Caco-2 (cell line): ENCODE measurements around the gene FASTKD2. TPM values are rescaled to one million over a fixed set of nuclear protein-coding genes. Genes with fewer than 3 reads are reported as not detected.

Source experiments
- BruUV-seq: library from RNA; stranded (reverse); fragments of 400-500 nt; replicated peaks from 2 replicates; lab custom pipeline; 2021; lab: Mats Ljungman, UMichigan
- CTCF ChIA-PET: fragments of 300-600 bp; sonication (Branson Sonifier 250); formaldehyde crosslinking; loops from one replicate; lab custom pipeline; 2022; ENCODE audit warnings: antibody characterized with exemption; lab: Charles Lee
- POLR2A ChIA-PET: fragments of 300-600 bp; sonication (Branson Sonifier 250); formaldehyde crosslinking; loops from one replicate; lab custom pipeline; 2022; ENCODE audit warnings: antibody characterized with exemption; lab: Charles Lee
- DNase-seq, 2 experiments: peaks; one replicate each; pipeline versions ENCODE4 v3.0.0 to v3.0.0-alpha.2; 2020 to 2022
- H3K27me3 ChIP-seq: replicated peaks from 2 replicates; pipeline ENCODE4 v1.6.0; 2011; ENCODE audit warnings: low read length; ENCODE audit not compliant: control insufficient read depth, insufficient read depth
- H3K36me3 ChIP-seq: 2 replicates; pipeline ENCODE4 v1.5.1; 2011; ENCODE audit warnings: low read length; ENCODE audit not compliant: control insufficient read depth, insufficient read depth
- H3K4me1 ChIP-seq: fragments of 250-450 bp; sonication (Bioruptor Pico); 2 replicates; pipeline ENCODE4 v1.5.1; 2020; ENCODE audit warnings: mild to moderate bottlenecking
- H3K4me3 ChIP-seq: 2 replicates; pipeline ENCODE4 v1.5.1; 2011; ENCODE audit warnings: low read depth, mild to moderate bottlenecking, control low read depth, low read length
- H3K9me3 ChIP-seq: fragments of 250-450 bp; sonication (Bioruptor Pico); 2 replicates; pipeline ENCODE4 v1.5.1; 2020; ENCODE audit warnings: mild to moderate bottlenecking, moderate library complexity
- H3K27ac Mint-ChIP-seq: one replicate; pipeline ENCODE4 v1.8.0; 2022; ENCODE audit warnings: mixed read lengths; ENCODE audit not compliant: unreplicated experiment
- H3K27me3 Mint-ChIP-seq: one replicate; pipeline ENCODE4 v1.8.0; 2022; ENCODE audit warnings: mixed read lengths; ENCODE audit not compliant: insufficient read depth, unreplicated experiment
- H3K36me3 Mint-ChIP-seq: one replicate; pipeline ENCODE4 v1.8.0; 2022; ENCODE audit warnings: mild to moderate bottlenecking, mixed read lengths; ENCODE audit not compliant: insufficient read depth, unreplicated experiment
- H3K4me1 Mint-ChIP-seq: one replicate; pipeline ENCODE4 v1.8.0; 2022; ENCODE audit warnings: low read depth, mixed read lengths; ENCODE audit not compliant: unreplicated experiment
- H3K4me3 Mint-ChIP-seq: one replicate; pipeline ENCODE4 v1.8.0; 2022; ENCODE audit warnings: mild to moderate bottlenecking, moderate library complexity, mixed read lengths; ENCODE audit not compliant: unreplicated experiment
- H3K9me3 Mint-ChIP-seq: one replicate; pipeline ENCODE4 v1.8.0; 2022; ENCODE audit warnings: mixed read lengths; ENCODE audit not compliant: unreplicated experiment
- intact Hi-C: fragments of 100-400 bp; cut with micrococcal nuclease; formaldehyde crosslinking; loops from one replicate; pipeline ENCODE4 v1.10.0; 2022; ENCODE audit not compliant: unreplicated experiment
- total RNA-seq: library from RNA; stranded (reverse); gene quantifications from 2 replicates; pipeline ENCODE4 v1.2.3, GENCODE V29; 2022
- TF ChIP-seq, protein P1 (sequence below), 2 experiments: fragments of 200-600 bp in 1 of 2; IDR thresholded peaks; 1 replicate in 1 of 2; 2 replicates in 1 of 2; pipeline versions ENCODE4 v1.5.1 to v1.8.0; 2011 to 2022; ENCODE audit warnings: antibody characterized with exemption in 1 of 2, control low read depth in 1 of 2, inconsistent platforms in 1 of 2, low read depth in 1 of 2, low read length in 1 of 2, mild to moderate bottlenecking in 1 of 2, moderate library complexity in 1 of 2; ENCODE audit not compliant: insufficient read depth in 1 of 2, severe bottlenecking in 1 of 2, unreplicated experiment in 1 of 2

Gene FASTKD2
- total RNA-seq, 1 experiment from 2014 or later, result 29.8 TPM

- no peak overlapping the region for H3K27ac Mint-ChIP-seq
- peak; percentile 50 to 71 for DNase-seq
- no peaks in the 10 kb centered on the region for H3K36me3 Mint-ChIP-seq
- BruUV-seq, result no TSS peak
- Histone ChIP-seq H3K4me3 (no peak overlapping the region), H3K9me3 (no peaks in the 10 kb centered on the region), H3K36me3 (no peaks in the 10 kb centered on the region), H3K4me1 (no peaks in the 10 kb centered on the region), H3K27me3 (no peaks in the 10 kb centered on the region)
- no peaks in the 10 kb centered on the region for H3K9me3 Mint-ChIP-seq
- intact Hi-C loops, result loop anchor here (1.0 to 10.0 kb wide), 6 partner anchors 41 to 675 kb away; no protein-coding TSS in a partner anchor
- H3K4me1 Mint-ChIP-seq, result no peaks in the 10 kb centered on the region
- ChIA-PET POLR2A (no interaction called here), CTCF (interaction anchor here (1.1 to 1.6 kb wide), 3 partner anchors 40 to 602 kb away, joined by 3 to 4 read pairs (median 4); no protein-coding TSS in a partner anchor)
- no peak overlapping the region for H3K4me3 Mint-ChIP-seq
- TF ChIP-seq, protein P1, sequence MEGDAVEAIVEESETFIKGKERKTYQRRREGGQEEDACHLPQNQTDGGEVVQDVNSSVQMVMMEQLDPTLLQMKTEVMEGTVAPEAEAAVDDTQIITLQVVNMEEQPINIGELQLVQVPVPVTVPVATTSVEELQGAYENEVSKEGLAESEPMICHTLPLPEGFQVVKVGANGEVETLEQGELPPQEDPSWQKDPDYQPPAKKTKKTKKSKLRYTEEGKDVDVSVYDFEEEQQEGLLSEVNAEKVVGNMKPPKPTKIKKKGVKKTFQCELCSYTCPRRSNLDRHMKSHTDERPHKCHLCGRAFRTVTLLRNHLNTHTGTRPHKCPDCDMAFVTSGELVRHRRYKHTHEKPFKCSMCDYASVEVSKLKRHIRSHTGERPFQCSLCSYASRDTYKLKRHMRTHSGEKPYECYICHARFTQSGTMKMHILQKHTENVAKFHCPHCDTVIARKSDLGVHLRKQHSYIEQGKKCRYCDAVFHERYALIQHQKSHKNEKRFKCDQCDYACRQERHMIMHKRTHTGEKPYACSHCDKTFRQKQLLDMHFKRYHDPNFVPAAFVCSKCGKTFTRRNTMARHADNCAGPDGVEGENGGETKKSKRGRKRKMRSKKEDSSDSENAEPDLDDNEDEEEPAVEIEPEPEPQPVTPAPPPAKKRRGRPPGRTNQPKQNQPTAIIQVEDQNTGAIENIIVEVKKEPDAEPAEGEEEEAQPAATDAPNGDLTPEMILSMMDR (IDR thresholded peaks at IDR 0.05; ENCODE audit: insufficient read depth in 1 of 2, low read depth in 1 of 2, low read length in 1 of 2, severe bottlenecking in 1 of 2, unreplicated experiment in 1 of 2), result peak; percentile 64 to 69
- no peaks in the 10 kb centered on the region for H3K27me3 Mint-ChIP-seq
Measured at GRCh38 chr2:206800506-206801417, 35.4 kb downstream of the FASTKD2 start.

DNA sequence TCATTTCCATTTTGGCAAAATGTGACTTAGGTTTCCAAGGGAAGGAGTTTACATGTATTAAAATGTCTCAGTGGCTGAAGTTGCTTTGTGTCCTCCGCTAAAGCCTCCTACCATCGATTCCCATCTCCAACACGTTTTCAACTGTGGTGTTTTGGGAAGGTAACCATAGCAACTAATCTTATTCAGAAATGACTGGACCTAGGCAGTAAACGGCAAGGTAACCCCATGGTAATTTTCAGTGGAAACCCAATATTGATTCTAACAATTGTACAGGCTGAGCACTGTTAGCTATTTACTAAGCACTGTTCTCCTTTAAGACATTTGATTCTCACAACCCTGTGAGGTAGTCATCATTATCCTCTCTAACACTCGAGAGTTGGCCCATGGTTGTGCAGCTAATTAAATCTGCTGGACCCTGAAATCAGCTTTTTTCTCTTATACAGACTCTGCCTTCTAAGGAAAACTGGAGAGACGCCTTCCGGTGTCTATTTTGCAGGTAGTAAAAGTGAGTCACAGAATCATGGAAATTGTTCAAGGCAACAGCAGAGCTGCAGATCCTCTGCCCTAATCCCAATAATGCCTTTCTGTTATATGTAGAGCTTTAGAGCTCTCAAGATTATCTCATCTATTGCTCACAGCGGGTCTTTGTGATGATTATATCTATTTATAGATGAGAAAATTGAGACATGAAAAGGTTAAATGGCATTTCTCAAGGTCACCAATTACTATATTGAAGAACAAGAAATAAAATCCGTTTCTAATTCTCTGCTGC lies 36.2 kb downstream of the FASTKD2 start:
- no peaks in the 10 kb centered on the region for H3K27me3 Mint-ChIP-seq

More for the DNA sequence above, 36.2 kb downstream of the FASTKD2 start:
- BruUV-seq, result no TSS peak
- H3K27ac Mint-ChIP-seq, result no peak overlapping the region
- TF ChIP-seq, protein P1 (IDR thresholded peaks at IDR 0.05; ENCODE audit: insufficient read depth in 1 of 2, low read depth in 1 of 2, low read length in 1 of 2, severe bottlenecking in 1 of 2, unreplicated experiment in 1 of 2), result no peak
- no peaks in the 10 kb centered on the region for H3K36me3 ChIP-seq
- ChIA-PET POLR2A (no interaction called here), CTCF (interaction anchor here (1.3 kb wide), 1 partner anchor 189 kb away, joined by 4 read pairs; no protein-coding TSS in a partner anchor)
- H3K4me3 ChIP-seq, result no peak overlapping the region
- no peak overlapping the region for H3K4me3 Mint-ChIP-seq
- no peaks in the 10 kb centered on the region for H3K4me1 ChIP-seq
- no peak for DNase-seq
- no peaks in the 10 kb centered on the region for H3K4me1 Mint-ChIP-seq
- no peaks in the 10 kb centered on the region for H3K36me3 Mint-ChIP-seq
- intact Hi-C loops, result loop anchor here (10.0 kb wide), 2 partner anchors 263 to 513 kb away; no protein-coding TSS in a partner anchor
- H3K9me3 Mint-ChIP-seq, result no peaks in the 10 kb centered on the region
- H3K27me3 ChIP-seq, result no peaks in the 10 kb centered on the region
- no peaks in the 10 kb centered on the region for H3K9me3 ChIP-seq
